SK-N-SH treated with all-trans-retinoic acid at 6 μM for 48 hours (cell line): ENCODE measurements around the gene PECR.

Experiments used
- ATAC-seq: fragments of 200-7000 bp; cut with Tn5 transposase; 3 replicates; pipeline ENCODE4 v1.9.1; 2020; ENCODE audit warnings: mild to moderate bottlenecking, moderate library complexity
- ARNTL ChIP-seq: fragments of 450-650 bp; formaldehyde crosslinking; IDR thresholded peaks from 2 replicates; pipeline ENCODE4 v1.5.0; 2020; ENCODE audit warnings: low read depth, mild to moderate bottlenecking, moderate library complexity, borderline replicate concordance
- BACH2 ChIP-seq: fragments of 250-450 bp; sonication (Bioruptor Pico); IDR thresholded peaks from 2 replicates; pipeline ENCODE4 v1.9.0; 2021; ENCODE audit warnings: mild to moderate bottlenecking, borderline replicate concordance
- CSDC2 ChIP-seq: fragments of 250-450 bp; sonication (Bioruptor Pico); IDR thresholded peaks from 2 replicates; pipeline ENCODE4 v1.5.0; 2020; ENCODE audit warnings: mild to moderate bottlenecking, moderate library complexity
- ESRRG ChIP-seq: fragments of 250-450 bp; sonication (Bioruptor Pico); IDR thresholded peaks from 2 replicates; pipeline ENCODE4 v1.6.1; 2021; ENCODE audit warnings: mild to moderate bottlenecking
- GLIS3 ChIP-seq: fragments of 250-450 bp; sonication (Bioruptor Pico); IDR thresholded peaks from 2 replicates; pipeline ENCODE4 v1.5.0; 2020; ENCODE audit warnings: mild to moderate bottlenecking, moderate library complexity
- ISL1 ChIP-seq: fragments of 250-450 bp; sonication (Bioruptor Pico); IDR thresholded peaks from 2 replicates; pipeline ENCODE4 v2.1.2; 2022; ENCODE audit warnings: mild to moderate bottlenecking, moderate library complexity
- OSR1 ChIP-seq: fragments of 250-450 bp; sonication (Bioruptor Pico); IDR thresholded peaks from 2 replicates; pipeline ENCODE4 v1.8.0; 2022; ENCODE audit warnings: moderate library complexity, mild to moderate bottlenecking, inconsistent platforms
- PPARA ChIP-seq: fragments of 250-450 bp; sonication (Bioruptor Pico); IDR thresholded peaks from 2 replicates; pipeline ENCODE4 v1.5.0; 2020; ENCODE audit warnings: mild to moderate bottlenecking, borderline replicate concordance
- RARB ChIP-seq: fragments of 250-450 bp; sonication (Bioruptor Pico); IDR thresholded peaks from 2 replicates; pipeline ENCODE4 v1.8.0; 2021; ENCODE audit warnings: mild to moderate bottlenecking, moderate library complexity
- SNAI2 ChIP-seq: fragments of 250-450 bp; sonication (Bioruptor Pico); IDR thresholded peaks from 2 replicates; pipeline ENCODE4 v1.5.0; 2020; ENCODE audit warnings: mild to moderate bottlenecking, moderate library complexity
- TCF4 ChIP-seq: fragments of 250-450 bp; sonication (Bioruptor Pico); IDR thresholded peaks from 2 replicates; pipeline ENCODE4 v1.8.0; 2021; ENCODE audit warnings: mild to moderate bottlenecking, moderate library complexity, borderline replicate concordance
- TOX ChIP-seq: fragments of 250-450 bp; sonication (Bioruptor Pico); IDR thresholded peaks from 2 replicates; pipeline ENCODE4 v1.8.0; 2021; ENCODE audit warnings: mild to moderate bottlenecking, moderate library complexity, borderline replicate concordance
- ZC3H10 ChIP-seq: fragments of 250-450 bp; sonication (Bioruptor Pico); IDR thresholded peaks from 2 replicates; pipeline ENCODE4 v1.5.1; 2021; ENCODE audit warnings: mild to moderate bottlenecking, moderate library complexity
- ZFP3 ChIP-seq: fragments of 250-450 bp; sonication (Bioruptor Pico); IDR thresholded peaks from 2 replicates; pipeline ENCODE4 v1.5.0; 2020; ENCODE audit warnings: mild to moderate bottlenecking, moderate library complexity
- ZFP30 ChIP-seq: fragments of 450-650 bp; formaldehyde crosslinking; IDR thresholded peaks from 2 replicates; pipeline ENCODE4 v1.5.0; 2022; ENCODE audit warnings: mild to moderate bottlenecking, moderate library complexity
- ZNF565 ChIP-seq: fragments of 450-650 bp; formaldehyde crosslinking; conservative IDR thresholded peaks from 2 replicates; pipeline ENCODE4 v1.5.0; 2020; ENCODE audit warnings: low read depth, mild to moderate bottlenecking, moderate library complexity
- ZNF8 ChIP-seq: fragments of 450-650 bp; formaldehyde crosslinking; IDR thresholded peaks from 2 replicates; pipeline ENCODE4 v1.5.0; 2020; ENCODE audit warnings: mild to moderate bottlenecking, moderate library complexity
- TF ChIP-seq, protein P1 (sequence below): fragments of 250-450 bp; sonication (Bioruptor Pico); IDR thresholded peaks from 2 replicates; pipeline ENCODE4 v1.5.1; 2020; ENCODE audit warnings: low read depth, mild to moderate bottlenecking, moderate library complexity
- TF ChIP-seq, protein P2 (sequence below): fragments of 250-450 bp; sonication (Bioruptor Pico); IDR thresholded peaks from 2 replicates; pipeline ENCODE4 v1.5.0; 2020; ENCODE audit warnings: mild to moderate bottlenecking, moderate library complexity
- TF ChIP-seq, protein P3 (sequence below): fragments of 250-450 bp; sonication (Bioruptor Pico); IDR thresholded peaks from 2 replicates; pipeline ENCODE4 v1.8.0; 2021; ENCODE audit warnings: low read depth, mild to moderate bottlenecking, moderate library complexity, borderline replicate concordance
- TF ChIP-seq, protein P4 (sequence below): fragments of 250-450 bp; sonication (Bioruptor Pico); IDR thresholded peaks from 2 replicates; pipeline ENCODE4 v1.8.0; 2020; ENCODE audit warnings: mild to moderate bottlenecking, moderate library complexity, borderline replicate concordance

The PECR gene

DNA sequence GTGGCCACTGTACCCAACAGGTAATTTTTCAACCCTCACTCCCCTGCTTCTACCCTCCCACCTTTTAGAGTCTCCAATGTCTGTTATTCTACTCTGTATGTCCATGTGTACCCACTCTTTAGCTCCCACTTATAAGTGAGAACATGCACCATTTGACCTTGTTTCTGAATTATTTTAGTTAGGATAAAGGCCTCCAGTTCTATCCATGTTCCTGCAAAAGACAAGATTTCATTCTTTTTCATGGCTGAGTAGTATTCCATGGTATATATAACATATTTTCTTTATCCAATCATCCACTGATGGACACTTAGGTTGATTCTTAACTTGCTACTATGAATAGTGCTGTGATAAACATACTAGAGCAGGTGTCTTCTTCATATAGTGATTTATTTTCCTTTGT is 9.1 kb downstream of the PECR start:
- TF ChIP-seq GLIS3 (CRISPR knock-in tag), result no peak
- no peak for TF ChIP-seq ARNTL (CRISPR knock-in tag)

DNA sequence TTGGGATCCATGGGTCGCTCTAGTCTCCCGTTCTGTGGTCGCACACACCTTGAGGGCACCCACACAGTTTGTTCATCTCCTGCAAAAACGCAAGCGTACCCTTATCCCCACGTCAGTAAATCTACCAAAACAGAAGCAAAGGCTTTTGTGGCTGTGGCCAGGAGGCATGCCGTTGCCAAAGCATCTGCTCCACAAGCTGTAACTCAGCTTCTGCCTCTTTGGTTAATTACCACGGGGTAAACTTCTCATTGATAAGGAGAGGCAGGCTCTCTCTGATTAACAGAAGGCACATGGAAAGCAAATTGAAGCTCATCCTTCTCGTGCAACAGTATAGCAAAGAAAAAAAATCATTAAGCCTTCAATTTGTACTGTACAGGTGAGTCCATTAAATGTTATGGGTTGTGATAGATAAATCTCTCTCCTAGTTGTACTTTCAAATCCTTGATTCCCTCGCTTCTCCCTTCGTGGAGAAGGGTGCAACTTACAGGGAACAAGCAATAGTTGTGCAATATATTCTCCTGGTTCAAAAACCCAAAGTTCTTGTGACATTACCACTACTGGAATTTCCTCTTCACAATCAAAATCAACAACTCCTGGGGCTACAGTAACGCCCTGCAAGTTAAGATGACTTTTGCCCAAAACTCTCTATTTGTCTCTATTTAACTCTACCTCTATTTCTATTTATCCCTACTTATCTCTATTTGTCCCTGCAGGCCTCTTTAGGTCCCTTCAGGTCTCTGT is 10.3 kb downstream of the PECR start:
- TF ChIP-seq ZC3H10 (no peak), OSR1 (CRISPR knock-in tag) (no peak), RARB (CRISPR knock-in tag) (no peak), TCF4 (no peak), PPARA (CRISPR knock-in tag) (no peak), SNAI2 (no peak), CSDC2 (CRISPR knock-in tag) (no peak), ZNF8 (CRISPR knock-in tag) (no peak), BACH2 (no peak), ZNF565 (CRISPR knock-in tag) (no peak), ZFP3 (CRISPR knock-in tag) (no peak)
- TF ChIP-seq, protein P1, sequence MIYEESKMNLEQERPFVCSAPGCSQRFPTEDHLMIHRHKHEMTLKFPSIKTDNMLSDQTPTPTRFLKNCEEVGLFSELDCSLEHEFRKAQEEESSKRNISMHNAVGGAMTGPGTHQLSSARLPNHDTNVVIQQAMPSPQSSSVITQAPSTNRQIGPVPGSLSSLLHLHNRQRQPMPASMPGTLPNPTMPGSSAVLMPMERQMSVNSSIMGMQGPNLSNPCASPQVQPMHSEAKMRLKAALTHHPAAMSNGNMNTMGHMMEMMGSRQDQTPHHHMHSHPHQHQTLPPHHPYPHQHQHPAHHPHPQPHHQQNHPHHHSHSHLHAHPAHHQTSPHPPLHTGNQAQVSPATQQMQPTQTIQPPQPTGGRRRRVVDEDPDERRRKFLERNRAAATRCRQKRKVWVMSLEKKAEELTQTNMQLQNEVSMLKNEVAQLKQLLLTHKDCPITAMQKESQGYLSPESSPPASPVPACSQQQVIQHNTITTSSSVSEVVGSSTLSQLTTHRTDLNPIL (CRISPR knock-in tag), result no peak
- TF ChIP-seq, protein P2, sequence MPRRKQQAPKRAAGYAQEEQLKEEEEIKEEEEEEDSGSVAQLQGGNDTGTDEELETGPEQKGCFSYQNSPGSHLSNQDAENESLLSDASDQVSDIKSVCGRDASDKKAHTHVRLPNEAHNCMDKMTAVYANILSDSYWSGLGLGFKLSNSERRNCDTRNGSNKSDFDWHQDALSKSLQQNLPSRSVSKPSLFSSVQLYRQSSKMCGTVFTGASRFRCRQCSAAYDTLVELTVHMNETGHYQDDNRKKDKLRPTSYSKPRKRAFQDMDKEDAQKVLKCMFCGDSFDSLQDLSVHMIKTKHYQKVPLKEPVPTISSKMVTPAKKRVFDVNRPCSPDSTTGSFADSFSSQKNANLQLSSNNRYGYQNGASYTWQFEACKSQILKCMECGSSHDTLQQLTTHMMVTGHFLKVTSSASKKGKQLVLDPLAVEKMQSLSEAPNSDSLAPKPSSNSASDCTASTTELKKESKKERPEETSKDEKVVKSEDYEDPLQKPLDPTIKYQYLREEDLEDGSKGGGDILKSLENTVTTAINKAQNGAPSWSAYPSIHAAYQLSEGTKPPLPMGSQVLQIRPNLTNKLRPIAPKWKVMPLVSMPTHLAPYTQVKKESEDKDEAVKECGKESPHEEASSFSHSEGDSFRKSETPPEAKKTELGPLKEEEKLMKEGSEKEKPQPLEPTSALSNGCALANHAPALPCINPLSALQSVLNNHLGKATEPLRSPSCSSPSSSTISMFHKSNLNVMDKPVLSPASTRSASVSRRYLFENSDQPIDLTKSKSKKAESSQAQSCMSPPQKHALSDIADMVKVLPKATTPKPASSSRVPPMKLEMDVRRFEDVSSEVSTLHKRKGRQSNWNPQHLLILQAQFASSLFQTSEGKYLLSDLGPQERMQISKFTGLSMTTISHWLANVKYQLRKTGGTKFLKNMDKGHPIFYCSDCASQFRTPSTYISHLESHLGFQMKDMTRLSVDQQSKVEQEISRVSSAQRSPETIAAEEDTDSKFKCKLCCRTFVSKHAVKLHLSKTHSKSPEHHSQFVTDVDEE (CRISPR knock-in tag), result no peak
- TF ChIP-seq, protein P3, sequence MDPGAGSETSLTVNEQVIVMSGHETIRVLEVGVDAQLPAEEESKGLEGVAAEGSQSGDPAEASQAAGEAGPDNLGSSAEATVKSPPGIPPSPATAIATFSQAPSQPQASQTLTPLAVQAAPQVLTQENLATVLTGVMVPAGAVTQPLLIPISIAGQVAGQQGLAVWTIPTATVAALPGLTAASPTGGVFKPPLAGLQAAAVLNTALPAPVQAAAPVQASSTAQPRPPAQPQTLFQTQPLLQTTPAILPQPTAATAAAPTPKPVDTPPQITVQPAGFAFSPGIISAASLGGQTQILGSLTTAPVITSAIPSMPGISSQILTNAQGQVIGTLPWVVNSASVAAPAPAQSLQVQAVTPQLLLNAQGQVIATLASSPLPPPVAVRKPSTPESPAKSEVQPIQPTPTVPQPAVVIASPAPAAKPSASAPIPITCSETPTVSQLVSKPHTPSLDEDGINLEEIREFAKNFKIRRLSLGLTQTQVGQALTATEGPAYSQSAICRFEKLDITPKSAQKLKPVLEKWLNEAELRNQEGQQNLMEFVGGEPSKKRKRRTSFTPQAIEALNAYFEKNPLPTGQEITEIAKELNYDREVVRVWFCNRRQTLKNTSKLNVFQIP (CRISPR knock-in tag), result no peak
- TF ChIP-seq, protein P4, sequence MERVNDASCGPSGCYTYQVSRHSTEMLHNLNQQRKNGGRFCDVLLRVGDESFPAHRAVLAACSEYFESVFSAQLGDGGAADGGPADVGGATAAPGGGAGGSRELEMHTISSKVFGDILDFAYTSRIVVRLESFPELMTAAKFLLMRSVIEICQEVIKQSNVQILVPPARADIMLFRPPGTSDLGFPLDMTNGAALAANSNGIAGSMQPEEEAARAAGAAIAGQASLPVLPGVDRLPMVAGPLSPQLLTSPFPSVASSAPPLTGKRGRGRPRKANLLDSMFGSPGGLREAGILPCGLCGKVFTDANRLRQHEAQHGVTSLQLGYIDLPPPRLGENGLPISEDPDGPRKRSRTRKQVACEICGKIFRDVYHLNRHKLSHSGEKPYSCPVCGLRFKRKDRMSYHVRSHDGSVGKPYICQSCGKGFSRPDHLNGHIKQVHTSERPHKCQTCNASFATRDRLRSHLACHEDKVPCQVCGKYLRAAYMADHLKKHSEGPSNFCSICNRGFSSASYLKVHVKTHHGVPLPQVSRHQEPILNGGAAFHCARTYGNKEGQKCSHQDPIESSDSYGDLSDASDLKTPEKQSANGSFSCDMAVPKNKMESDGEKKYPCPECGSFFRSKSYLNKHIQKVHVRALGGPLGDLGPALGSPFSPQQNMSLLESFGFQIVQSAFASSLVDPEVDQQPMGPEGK (CRISPR knock-in tag), result no peak
- ATAC-seq, result no peak

More for the DNA sequence above, 9.1 kb downstream of the PECR start:
- no peak for ATAC-seq

DNA sequence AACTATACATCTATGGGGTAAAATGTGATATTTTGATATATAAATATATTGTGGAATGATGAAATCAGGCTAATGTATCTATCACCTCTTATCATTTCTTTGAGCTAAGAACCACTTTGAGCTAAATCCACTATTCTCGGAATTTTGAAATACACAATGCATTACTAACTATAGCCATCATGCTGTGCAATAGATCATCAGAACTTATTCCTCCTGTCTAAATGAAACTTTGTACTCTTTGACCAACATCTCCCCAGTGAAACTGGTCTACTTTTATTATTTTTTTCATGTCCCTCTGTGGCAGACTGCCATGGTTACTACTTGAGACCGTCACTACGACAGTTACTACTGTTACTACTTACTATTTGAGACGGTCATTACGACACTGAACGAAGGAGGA is 11.4 kb downstream of the PECR start:
- ATAC-seq, result no peak
- TF ChIP-seq, protein P2 (CRISPR knock-in tag), result no peak
- TF ChIP-seq ZFP30 (CRISPR knock-in tag) (no peak), ESRRG (CRISPR knock-in tag) (no peak), ZFP3 (CRISPR knock-in tag) (no peak), BACH2 (no peak), ZNF565 (CRISPR knock-in tag) (no peak), TOX (CRISPR knock-in tag) (no peak), PPARA (CRISPR knock-in tag) (no peak), GLIS3 (CRISPR knock-in tag) (no peak), ISL1 (CRISPR knock-in tag) (no peak), SNAI2 (no peak), CSDC2 (CRISPR knock-in tag) (no peak), ARNTL (CRISPR knock-in tag) (no peak), ZC3H10 (no peak)
- TF ChIP-seq, protein P1 (CRISPR knock-in tag), result no peak
- TF ChIP-seq, protein P3 (CRISPR knock-in tag), result no peak
